H9 (cell line): Measurements from ENCODE around the gene CAPN5. TPM values are rescaled to one million over a fixed set of nuclear protein-coding genes. Genes with fewer than 3 reads are reported as not detected.

Experiments
- DNase-seq: peaks from one replicate; pipeline ENCODE4 v3.0.0-alpha.2; 2017
- H2AFZ ChIP-seq: one replicate; pipeline ENCODE4 v1.6.1; 2013; ENCODE audit warnings: mild to moderate bottlenecking, low read length, control low read depth, moderate library complexity
- H2AK5ac ChIP-seq: 2 replicates; pipeline ENCODE4 v1.6.1; 2013; ENCODE audit warnings: low read length, control low read depth, mixed read lengths; ENCODE audit not compliant: insufficient read length
- H2BK120ac ChIP-seq: one replicate; pipeline ENCODE4 v1.6.1; 2013; ENCODE audit warnings: low read depth, mild to moderate bottlenecking, low read length, control low read depth, inconsistent platforms; ENCODE audit not compliant: poor library complexity, severe bottlenecking
- H2BK12ac ChIP-seq: 2 replicates; pipeline ENCODE4 v1.6.1; 2013; ENCODE audit warnings: low read length, control low read depth, mixed read lengths, low read depth; ENCODE audit not compliant: insufficient read length
- H2BK15ac ChIP-seq: 2 replicates; pipeline ENCODE4 v1.6.1; 2013; ENCODE audit warnings: low read depth, low read length, control low read depth
- H2BK20ac ChIP-seq: one replicate; pipeline ENCODE4 v1.6.1; 2013; ENCODE audit warnings: low read depth, mild to moderate bottlenecking, low read length, control low read depth, inconsistent platforms; ENCODE audit not compliant: poor library complexity, severe bottlenecking
- H2BK5ac ChIP-seq: 2 replicates; pipeline ENCODE4 v1.6.1; 2013; ENCODE audit warnings: low read length, control low read depth, mixed read lengths; ENCODE audit not compliant: insufficient read length
- H3K14ac ChIP-seq: 2 replicates; pipeline ENCODE4 v1.6.1; 2013; ENCODE audit warnings: low read length, control low read depth; ENCODE audit not compliant: insufficient read depth
- H3K18ac ChIP-seq: 2 replicates; pipeline ENCODE4 v1.6.1; 2013; ENCODE audit warnings: low read depth, mild to moderate bottlenecking, mixed read lengths, low read length, control low read depth; ENCODE audit not compliant: insufficient read length
- H3K23ac ChIP-seq: 2 replicates; pipeline ENCODE4 v1.6.1; 2013; ENCODE audit warnings: low read length, control low read depth, mixed read lengths, low read depth; ENCODE audit not compliant: insufficient read length
- H3K23me2 ChIP-seq: 2 replicates; pipeline ENCODE4 v1.6.1; 2013; ENCODE audit warnings: low read depth, mild to moderate bottlenecking, mixed read lengths, low read length, control low read depth; ENCODE audit not compliant: insufficient read length, poor library complexity, severe bottlenecking
- H3K27ac ChIP-seq: 2 replicates; pipeline ENCODE4 v1.5.1; 2013; ENCODE audit warnings: low read length, control low read depth, mixed read lengths, low read depth; ENCODE audit not compliant: insufficient read length
- H3K27me3 ChIP-seq: 2 replicates; pipeline ENCODE4 v1.6.1; 2013; ENCODE audit warnings: low read length, control low read depth, inconsistent platforms; ENCODE audit not compliant: insufficient read depth
- H3K4ac ChIP-seq: 2 replicates; pipeline ENCODE4 v1.6.1; 2013; ENCODE audit warnings: low read depth, mild to moderate bottlenecking, control low read depth, inconsistent platforms, low read length, moderate library complexity
- H3K4me1 ChIP-seq: 2 replicates; pipeline ENCODE4 v1.6.1; 2013; ENCODE audit warnings: low read length, control low read depth, inconsistent platforms; ENCODE audit not compliant: insufficient read depth
- H3K4me2 ChIP-seq: 2 replicates; pipeline ENCODE4 v1.6.1; 2013; ENCODE audit warnings: low read length, control low read depth, mixed read lengths; ENCODE audit not compliant: insufficient read length, insufficient read depth
- H3K56ac ChIP-seq: 2 replicates; pipeline ENCODE4 v1.6.1; 2013; ENCODE audit warnings: low read depth, mild to moderate bottlenecking, mixed read lengths, low read length, control low read depth; ENCODE audit not compliant: insufficient read length
- H3K79me1 ChIP-seq: 2 replicates; pipeline ENCODE4 v1.6.1; 2013; ENCODE audit warnings: low read depth, mild to moderate bottlenecking, moderate library complexity, low read length, control low read depth, inconsistent platforms; ENCODE audit not compliant: insufficient read depth, poor library complexity, severe bottlenecking
- H3K79me2 ChIP-seq: 2 replicates; pipeline ENCODE4 v1.6.1; 2013; ENCODE audit warnings: low read length, control low read depth, inconsistent platforms; ENCODE audit not compliant: insufficient read depth
- H3K9ac ChIP-seq: 2 replicates; pipeline ENCODE4 v1.6.1; 2013; ENCODE audit warnings: low read length, control low read depth, mixed read lengths; ENCODE audit not compliant: insufficient read length; ENCODE audit errors: extremely low read depth
- H3K9me3 ChIP-seq: one replicate; pipeline ENCODE4 v1.6.1; 2013; ENCODE audit warnings: low read depth, low read length, inconsistent platforms; ENCODE audit not compliant: control insufficient read depth
- H3T11ph ChIP-seq: one replicate; pipeline ENCODE4 v1.6.1; 2013; ENCODE audit warnings: mild to moderate bottlenecking, low read length, control low read depth, inconsistent platforms
- H4K20me1 ChIP-seq: one replicate; pipeline ENCODE4 v1.6.1; 2013; ENCODE audit not compliant: control insufficient read depth, insufficient read length, insufficient read depth
- H4K5ac ChIP-seq: 2 replicates; pipeline ENCODE4 v1.6.1; 2013; ENCODE audit warnings: low read depth, mild to moderate bottlenecking, mixed read lengths, low read length, control low read depth; ENCODE audit not compliant: insufficient read length
- H4K8ac ChIP-seq: replicated peaks from 2 replicates; pipeline ENCODE4 v1.6.1; 2013; ENCODE audit warnings: low read length, control low read depth, mixed read lengths, low read depth; ENCODE audit not compliant: insufficient read length
- H4K91ac ChIP-seq: 2 replicates; pipeline ENCODE4 v1.6.1; 2013; ENCODE audit warnings: low read depth, mild to moderate bottlenecking, moderate library complexity, mixed read lengths, low read length, control low read depth; ENCODE audit not compliant: insufficient read length
- H3K27ac Mint-ChIP-seq, 3 experiments: 2 replicates in 2 of 3; 3 replicates in 1 of 3; pipeline ENCODE4 v1.8.0; 2020 to 2021; ENCODE audit warnings: mixed read lengths in 3 of 3, mild to moderate bottlenecking in 1 of 3, moderate library complexity in 1 of 3
- H3K27me3 Mint-ChIP-seq: 2 replicates; pipeline ENCODE4 v1.8.0; 2021; ENCODE audit warnings: low read depth, mild to moderate bottlenecking, moderate library complexity, mixed read lengths
- H3K36me3 Mint-ChIP-seq, 3 experiments: 2 replicates in 2 of 3; 3 replicates in 1 of 3; pipeline ENCODE4 v1.8.0; 2020 to 2021; ENCODE audit warnings: low read depth in 3 of 3, mixed read lengths in 3 of 3; ENCODE audit not compliant: insufficient read depth in 1 of 3
- H3K4me1 Mint-ChIP-seq, 2 experiments: 2 replicates each; pipeline ENCODE4 v1.8.0; 2020; ENCODE audit warnings: mixed read lengths in 2 of 2
- H3K4me3 Mint-ChIP-seq, 2 experiments: 2 replicates in 1 of 2; 3 replicates in 1 of 2; pipeline ENCODE4 v1.8.0; 2020 to 2021; ENCODE audit warnings: mild to moderate bottlenecking in 2 of 2, mixed read lengths in 2 of 2, moderate library complexity in 1 of 2
- H3K9me3 Mint-ChIP-seq, 2 experiments: 2 replicates in 1 of 2; 3 replicates in 1 of 2; pipeline ENCODE4 v1.8.0; 2020; ENCODE audit warnings: mild to moderate bottlenecking in 2 of 2, mixed read lengths in 2 of 2, moderate library complexity in 1 of 2
- CTCF ChIP-seq: fragments of 200-600 bp; sonication (generic); conservative IDR thresholded peaks from 3 replicates; pipeline ENCODE4 v1.8.0; 2021; ENCODE audit warnings: antibody characterized with exemption, mild to moderate bottlenecking
- WGBS: extraction: QIAGEN DNeasy Blood & Tissue Kit; methylation state at CpG from one replicate; pipeline ENCODE4 v1.1.7; 2013; ENCODE audit warnings: missing lambda C conversion rate, low lambda C conversion rate, mixed read lengths; ENCODE audit not compliant: insufficient read length; ENCODE audit errors: extremely low coverage; 5-methylcytosine and 5-hydroxymethylcytosine counted together
- total RNA-seq: library from RNA; stranded (reverse); gene quantifications from 2 replicates; pipeline ENCODE4 v1.2.1, GENCODE V29; 2021

Gene CAPN5
- total RNA-seq, 1 experiment from 2014 or later, result 16.7 TPM

- DNase-seq, result no peak
- Histone ChIP-seq H2BK120ac (no peak overlapping the region), H2BK20ac (no peak overlapping the region), H2BK12ac (no peak overlapping the region), H3K56ac (no peak overlapping the region), H3K27ac (no peak overlapping the region), H3K23me2 (no peaks in the 10 kb centered on the region), H3K23ac (no peak overlapping the region), H3K14ac (no peak overlapping the region), H2AK5ac (no peak overlapping the region), H3K9ac (no peak overlapping the region), H3K79me2 (no peaks in the 10 kb centered on the region), H4K20me1 (no peaks in the 10 kb centered on the region), H4K91ac (no peak overlapping the region), H3K79me1 (no peaks in the 10 kb centered on the region), H3K4ac (no peak overlapping the region), H2BK5ac (no peak overlapping the region), H2BK15ac (no peak overlapping the region), H3K18ac (no peak overlapping the region), H3K27me3 (peaks cover 2% of the 10 kb centered on the region; the same call in 1 of the 2 replicates), H4K5ac (no peak overlapping the region), H4K8ac (no peak overlapping the region), H3K9me3 (no peaks in the 10 kb centered on the region), H3K4me1 (peaks cover 17% of the 10 kb centered on the region; the same call in 1 of the 2 replicates), H2AFZ (no peak overlapping the region), H3T11ph (no peak overlapping the region), H3K4me2 (no peak overlapping the region)
- Mint-ChIP-seq H3K4me3 (no peak overlapping the region), H3K4me1 (peaks cover 69 to 74% of the 10 kb centered on the region in 2 experiments), H3K36me3 (peaks cover 0 to 3% (median 0%) of the 10 kb centered on the region in 3 experiments; a peak in 2 of 7 replicates), H3K9me3 (peaks cover 0 to 2% of the 10 kb centered on the region in 2 experiments; a peak in 1 of 5 replicates), H3K27me3 (no peaks in the 10 kb centered on the region; the same call in none of the 2 replicates), H3K27ac (no peak overlapping the region; a peak in 1 of 7 replicates)
- no peak for TF ChIP-seq CTCF
- no CpG with 5 or more reads among the region's 16 CpGs for WGBS
Measured at GRCh38 chr11:77172666-77172982, 105.9 kb downstream of the CAPN5 start.
